ENCODE measurements around the gene PPP4R2.

Gene PPP4R2

GRCh38 chr3:73055583-73055982 is 59.0 kb downstream of the PPP4R2 start:
- peak; percentile 35; the same call in 2 of the 3 replicates for ATAC-seq

DNA sequence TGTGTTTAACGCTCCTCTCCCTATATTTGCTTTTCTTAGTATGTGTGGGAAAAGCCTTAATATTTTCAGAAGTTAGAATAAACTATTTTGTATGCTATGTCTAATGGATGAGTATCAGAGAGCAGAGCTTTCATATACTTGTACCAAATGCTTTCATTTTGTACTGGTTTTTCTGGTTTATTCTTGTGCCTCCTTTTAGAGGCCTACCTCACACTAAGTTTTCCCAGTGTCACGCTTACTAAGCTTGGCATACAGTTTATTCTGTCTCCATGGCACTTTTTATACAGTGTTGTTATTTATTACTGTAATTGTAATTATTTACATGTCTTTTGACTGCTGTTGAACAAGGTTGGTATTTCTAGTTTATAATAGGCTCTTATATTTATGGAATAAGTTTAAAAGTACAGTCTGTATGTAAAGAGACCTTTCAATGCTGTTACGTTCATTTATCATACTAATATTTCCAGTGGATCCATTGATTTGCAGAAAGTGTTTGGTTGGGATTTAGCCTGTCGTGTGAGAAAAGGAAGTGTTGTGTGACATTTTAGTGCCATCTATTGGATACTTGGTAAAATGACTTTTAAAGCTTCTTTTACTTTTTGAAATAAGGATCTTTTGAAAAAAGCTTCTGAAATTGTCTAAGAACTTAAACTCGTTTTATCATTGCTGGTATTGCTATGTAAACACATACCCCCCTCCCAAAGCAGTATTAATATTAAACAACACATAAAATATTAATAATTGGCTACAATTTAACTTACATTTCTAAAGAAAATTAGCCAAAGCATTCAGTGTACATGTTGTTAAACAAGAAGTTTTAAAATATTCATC is 59.6 kb downstream of the PPP4R2 start:
- TF ChIP-seq PPARA (CRISPR knock-in tag; IDR thresholded peaks at IDR 0.05; ENCODE audit: borderline replicate concordance), result no peak
- TF ChIP-seq ESRRG (CRISPR knock-in tag; IDR thresholded peaks at IDR 0.05), result no peak
- no peak for TF ChIP-seq CSDC2 (CRISPR knock-in tag; IDR thresholded peaks at IDR 0.05)
- no peak for TF ChIP-seq ZNF8 (CRISPR knock-in tag; IDR thresholded peaks at IDR 0.05)
- TF ChIP-seq ZFP3 (CRISPR knock-in tag; IDR thresholded peaks at IDR 0.05), result no peak
- TF ChIP-seq, protein P1, sequence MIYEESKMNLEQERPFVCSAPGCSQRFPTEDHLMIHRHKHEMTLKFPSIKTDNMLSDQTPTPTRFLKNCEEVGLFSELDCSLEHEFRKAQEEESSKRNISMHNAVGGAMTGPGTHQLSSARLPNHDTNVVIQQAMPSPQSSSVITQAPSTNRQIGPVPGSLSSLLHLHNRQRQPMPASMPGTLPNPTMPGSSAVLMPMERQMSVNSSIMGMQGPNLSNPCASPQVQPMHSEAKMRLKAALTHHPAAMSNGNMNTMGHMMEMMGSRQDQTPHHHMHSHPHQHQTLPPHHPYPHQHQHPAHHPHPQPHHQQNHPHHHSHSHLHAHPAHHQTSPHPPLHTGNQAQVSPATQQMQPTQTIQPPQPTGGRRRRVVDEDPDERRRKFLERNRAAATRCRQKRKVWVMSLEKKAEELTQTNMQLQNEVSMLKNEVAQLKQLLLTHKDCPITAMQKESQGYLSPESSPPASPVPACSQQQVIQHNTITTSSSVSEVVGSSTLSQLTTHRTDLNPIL (CRISPR knock-in tag; IDR thresholded peaks at IDR 0.05; ENCODE audit: low read depth), result no peak
- no peak for TF ChIP-seq BACH2 (CRISPR knock-in tag; IDR thresholded peaks at IDR 0.05; ENCODE audit: borderline replicate concordance)
- no peak for TF ChIP-seq ISL1 (CRISPR knock-in tag; IDR thresholded peaks at IDR 0.05)
- no peak for TF ChIP-seq TCF4 (CRISPR knock-in tag; IDR thresholded peaks at IDR 0.05; ENCODE audit: borderline replicate concordance)
- TF ChIP-seq ZFP30 (CRISPR knock-in tag; IDR thresholded peaks at IDR 0.05), result no peak
- TF ChIP-seq RARB (CRISPR knock-in tag; IDR thresholded peaks at IDR 0.05), result no peak
- TF ChIP-seq CSRNP3 (CRISPR knock-in tag; IDR thresholded peaks at IDR 0.05), result no peak
- peak; percentile 67 for ATAC-seq

More at GRCh38 chr3:73055583-73055982, 59.0 kb downstream of the PPP4R2 start:
- TF ChIP-seq ARNTL (CRISPR knock-in tag; IDR thresholded peaks at IDR 0.05; ENCODE audit: borderline replicate concordance, low read depth) (no peak), BACH2 (CRISPR knock-in tag; IDR thresholded peaks at IDR 0.05; ENCODE audit: borderline replicate concordance) (no peak), TOX (CRISPR knock-in tag; IDR thresholded peaks at IDR 0.05; ENCODE audit: borderline replicate concordance) (no peak)
- TF ChIP-seq, protein P1 (CRISPR knock-in tag; IDR thresholded peaks at IDR 0.05; ENCODE audit: low read depth), result no peak

DNA sequence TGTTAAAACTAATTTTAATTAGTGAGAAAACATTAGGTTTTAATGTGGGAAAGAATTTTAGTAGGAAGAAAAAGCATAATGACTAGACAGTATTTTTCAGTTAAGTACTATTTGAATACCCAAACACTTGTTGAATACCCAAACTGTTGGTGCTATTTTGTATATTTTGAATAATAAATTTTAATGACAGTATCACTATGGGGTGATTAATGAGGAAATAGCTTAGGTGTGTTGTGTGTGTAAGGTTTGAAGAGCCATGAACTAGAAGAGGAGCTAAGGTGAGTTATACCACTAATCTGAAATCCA is 60.2 kb downstream of the PPP4R2 start:
- ATAC-seq, result no peak
- TF ChIP-seq SNAI2 (CRISPR knock-in tag; IDR thresholded peaks at IDR 0.05), result no peak
- no peak for TF ChIP-seq TOX (CRISPR knock-in tag; IDR thresholded peaks at IDR 0.05; ENCODE audit: borderline replicate concordance)
- TF ChIP-seq CSDC2 (CRISPR knock-in tag; IDR thresholded peaks at IDR 0.05), result no peak
- TF ChIP-seq TCF4 (CRISPR knock-in tag; IDR thresholded peaks at IDR 0.05; ENCODE audit: borderline replicate concordance), result no peak
- no peak for TF ChIP-seq ARNTL (CRISPR knock-in tag; IDR thresholded peaks at IDR 0.05; ENCODE audit: borderline replicate concordance, low read depth)
- no peak for TF ChIP-seq ISL1 (CRISPR knock-in tag; IDR thresholded peaks at IDR 0.05)
- no peak for TF ChIP-seq ZFP30 (CRISPR knock-in tag; IDR thresholded peaks at IDR 0.05)
- TF ChIP-seq ZNF565 (CRISPR knock-in tag; conservative IDR thresholded peaks at IDR 0.05; ENCODE audit: low read depth), result no peak
- TF ChIP-seq ZNF8 (CRISPR knock-in tag; IDR thresholded peaks at IDR 0.05), result no peak

GRCh38 chr3:73060302-73060723 is 63.7 kb downstream of the PPP4R2 start:
- ATAC-seq, result peak; percentile 55
- no peak for TF ChIP-seq TOX (CRISPR knock-in tag; IDR thresholded peaks at IDR 0.05; ENCODE audit: borderline replicate concordance)
- TF ChIP-seq, protein P2, sequence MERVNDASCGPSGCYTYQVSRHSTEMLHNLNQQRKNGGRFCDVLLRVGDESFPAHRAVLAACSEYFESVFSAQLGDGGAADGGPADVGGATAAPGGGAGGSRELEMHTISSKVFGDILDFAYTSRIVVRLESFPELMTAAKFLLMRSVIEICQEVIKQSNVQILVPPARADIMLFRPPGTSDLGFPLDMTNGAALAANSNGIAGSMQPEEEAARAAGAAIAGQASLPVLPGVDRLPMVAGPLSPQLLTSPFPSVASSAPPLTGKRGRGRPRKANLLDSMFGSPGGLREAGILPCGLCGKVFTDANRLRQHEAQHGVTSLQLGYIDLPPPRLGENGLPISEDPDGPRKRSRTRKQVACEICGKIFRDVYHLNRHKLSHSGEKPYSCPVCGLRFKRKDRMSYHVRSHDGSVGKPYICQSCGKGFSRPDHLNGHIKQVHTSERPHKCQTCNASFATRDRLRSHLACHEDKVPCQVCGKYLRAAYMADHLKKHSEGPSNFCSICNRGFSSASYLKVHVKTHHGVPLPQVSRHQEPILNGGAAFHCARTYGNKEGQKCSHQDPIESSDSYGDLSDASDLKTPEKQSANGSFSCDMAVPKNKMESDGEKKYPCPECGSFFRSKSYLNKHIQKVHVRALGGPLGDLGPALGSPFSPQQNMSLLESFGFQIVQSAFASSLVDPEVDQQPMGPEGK (CRISPR knock-in tag; IDR thresholded peaks at IDR 0.05; ENCODE audit: borderline replicate concordance), result peak; percentile 65; the same call in 1 of the 2 replicates
- peak; percentile 61; the same call in 1 of the 2 replicates for TF ChIP-seq TCF4 (CRISPR knock-in tag; IDR thresholded peaks at IDR 0.05; ENCODE audit: borderline replicate concordance)
- peak; percentile 58 for TF ChIP-seq ISL1 (CRISPR knock-in tag; IDR thresholded peaks at IDR 0.05)

- no peak for ATAC-seq
- TF ChIP-seq ZC3H10 (CRISPR knock-in tag; IDR thresholded peaks at IDR 0.05) (no peak), OSR1 (CRISPR knock-in tag; IDR thresholded peaks at IDR 0.05) (no peak), ZFP30 (CRISPR knock-in tag; IDR thresholded peaks at IDR 0.05) (no peak), ESRRG (CRISPR knock-in tag; IDR thresholded peaks at IDR 0.05) (no peak), PPARA (CRISPR knock-in tag; IDR thresholded peaks at IDR 0.05; ENCODE audit: borderline replicate concordance) (no peak), SNAI2 (CRISPR knock-in tag; IDR thresholded peaks at IDR 0.05) (no peak), BACH2 (CRISPR knock-in tag; IDR thresholded peaks at IDR 0.05; ENCODE audit: borderline replicate concordance) (no peak), ZNF8 (CRISPR knock-in tag; IDR thresholded peaks at IDR 0.05) (no peak), TSHZ2 (CRISPR knock-in tag; IDR thresholded peaks at IDR 0.05) (no peak), TOX (CRISPR knock-in tag; IDR thresholded peaks at IDR 0.05; ENCODE audit: borderline replicate concordance) (no peak)
- TF ChIP-seq, protein P1 (CRISPR knock-in tag; IDR thresholded peaks at IDR 0.05; ENCODE audit: low read depth), result no peak
These were observed 64.8 kb downstream of the PPP4R2 start, which contains the start of gene EBLN2 for GRCh38 chr3:73061416-73061815. TSS of gene EBLN2 (plus strand) at chr3:73061659. CDS start at chr3:73062082, 423 bp downstream.

All from SK-N-SH treated with all-trans-retinoic acid at 6 μM for 48 hours (cell line).